NCI-H2081 (cell line): ENCODE measurements around the gene DHRS3.
"Not testable (repeated sequence)": the region's sequence is repeated elsewhere in the genome, so short reads cannot be mapped to it uniquely, and the experiment has no call there.

Source experiments
- DNase-seq, 2 experiments: peaks; one replicate each; lab custom pipeline; 2025; lab: John Stamatoyannopoulos, UW

Gene DHRS3

GRCh38 chr1:12539320-12539704 is 78.7 kb downstream of the DHRS3 start:
- no peak for DNase-seq

GRCh38 chr1:12538536-12538935 is 79.5 kb downstream of the DHRS3 start:
- DNase-seq, result not testable (repeated sequence)

GRCh38 chr1:12537906-12538461 is 80.0 kb downstream of the DHRS3 start:
- DNase-seq, result no peak

- DNase-seq, result no peak
Measured at GRCh38 chr1:12537294-12537693, 80.7 kb downstream of the DHRS3 start.

- DNase-seq, result no peak
Measured at GRCh38 chr1:12536023-12536639, 81.9 kb downstream of the DHRS3 start.

GRCh38 chr1:12532405-12533315 is 85.3 kb downstream of the DHRS3 start:
- DNase-seq, result no peak

GRCh38 chr1:12531179-12531499 is 86.9 kb downstream of the DHRS3 start:
- no peak for DNase-seq

- no peak for DNase-seq
Measured at GRCh38 chr1:12530462-12531178, 87.4 kb downstream of the DHRS3 start.

GRCh38 chr1:12529640-12530174 is 88.3 kb downstream of the DHRS3 start:
- no peak for DNase-seq

- DNase-seq, result peak in 1 of 2 experiments; percentile 13
Measured at GRCh38 chr1:12528021-12528852, 89.8 kb downstream of the DHRS3 start.

- DNase-seq, result no peak
Measured at GRCh38 chr1:12527564-12527963, 90.4 kb downstream of the DHRS3 start.

GRCh38 chr1:12525311-12526181 is 92.5 kb downstream of the DHRS3 start:
- DNase-seq, result no peak

- no peak for DNase-seq
Measured at GRCh38 chr1:12524266-12524665, 93.7 kb downstream of the DHRS3 start.

GRCh38 chr1:12522780-12523179 is 95.2 kb downstream of the DHRS3 start:
- not testable (repeated sequence) for DNase-seq

GRCh38 chr1:12521096-12521495 is 96.9 kb downstream of the DHRS3 start:
- DNase-seq, result no peak

GRCh38 chr1:12519693-12520364 is 98.2 kb downstream of the DHRS3 start:
- no peak for DNase-seq

GRCh38 chr1:12518931-12519692 is 98.9 kb downstream of the DHRS3 start:
- DNase-seq, result no peak
